Esophagus muscularis mucosa (tissue), 4 donors: ENCODE data around the gene CEND1. TPM values are rescaled to one million over a fixed set of nuclear protein-coding genes. Genes with fewer than 3 reads are reported as not detected.

ENCODE experiments used
- DNase-seq: peaks from one replicate; pipeline ENCODE4 v3.0.0-alpha.2; 2017; ENCODE audit errors: extremely low spot score
- H3K27ac ChIP-seq, 4 donors: fragments of 200-600 bp; sonication (generic); replicated peaks in 1 of 4; 1 replicate in 3 of 4; 2 replicates in 1 of 4; pipeline ENCODE4 v1.5.1; 2016 to 2019; ENCODE audit warnings: mild to moderate bottlenecking in 1 of 4
- H3K27me3 ChIP-seq, 4 donors: fragments of 200-600 bp; sonication (generic); one replicate each; pipeline versions ENCODE4 v1.5.1 to v1.6.0; 2016 to 2019
- H3K36me3 ChIP-seq, 4 donors: fragments of 200-600 bp; sonication (generic); one replicate each; pipeline ENCODE4 v1.5.1; 2016 to 2019
- H3K4me1 ChIP-seq, 4 donors: fragments of 200-600 bp; sonication (generic); one replicate each; pipeline ENCODE4 v1.5.1; 2016 to 2019
- H3K4me3 ChIP-seq, 4 donors: fragments of 200-600 bp; sonication (generic); 1 replicate in 2 of 4; 2 replicates in 2 of 4; pipeline ENCODE4 v1.5.1; 2016 to 2019; ENCODE audit warnings: mild to moderate bottlenecking in 4 of 4, moderate library complexity in 1 of 4
- H3K9me3 ChIP-seq, 4 donors: fragments of 200-600 bp; sonication (generic); 1 replicate in 3 of 4; 2 replicates in 1 of 4; pipeline ENCODE4 v1.5.1; 2016 to 2019
- CTCF ChIP-seq, 3 experiments: fragments of 200-600 bp in 2 of 3; fragments of 450-650 bp in 1 of 3; sonication (generic) in 2 of 3; IDR thresholded peaks; one replicate each; pipeline ENCODE4 v1.5.1; 2017 to 2019; ENCODE audit warnings: antibody characterized with exemption in 3 of 3, mild to moderate bottlenecking in 2 of 3, moderate library complexity in 1 of 3
- EP300 ChIP-seq: sonication (generic); formaldehyde crosslinking; IDR thresholded peaks from one replicate; pipeline ENCODE4 v1.6.1; 2017; ENCODE audit warnings: antibody characterized with exemption
- POLR2A ChIP-seq: fragments of 450-650 bp; IDR thresholded peaks from one replicate; pipeline ENCODE4 v1.6.1; 2017; ENCODE audit warnings: antibody characterized with exemption, moderate library complexity, mild to moderate bottlenecking, low read depth
- POLR2AphosphoS5 ChIP-seq, 2 donors: sonication (generic); formaldehyde crosslinking; IDR thresholded peaks; one replicate each; pipeline ENCODE4 v1.6.1; 2017; ENCODE audit warnings: antibody characterized with exemption in 2 of 2
- WGBS: methylation state at CpG from one replicate; pipeline ENCODE4 v1.1.5; 2018; 5-methylcytosine and 5-hydroxymethylcytosine counted together
- intact Hi-C: fragments of 100-400 bp; cut with DNase I; formaldehyde crosslinking; loops from one replicate; pipeline ENCODE4 v1.15.1; 2023
- total RNA-seq, 4 donors: library from RNA; depleted of rRNA; stranded (reverse); fragments of >200 nt; gene quantifications; one replicate each; pipeline versions ENCODE4 v1.1.0 to v1.2.1, GENCODE V29; 2016

Gene CEND1
- total RNA-seq, 4 donors from 2014 or later: 0.42 to 3.3 (median 2.6) TPM

- WGBS: 78% methylated on average over 7 of the region's 8 CpGs
- Histone ChIP-seq H3K4me1 (peaks cover 0 to 9% (median 0%) of the 10 kb centered on the region in 4 donors), H3K36me3 (peaks cover 50 to 98% (median 93%) of the 10 kb centered on the region in 4 donors), H3K9me3 (no peaks in the 10 kb centered on the region), H3K27me3 (no peaks in the 10 kb centered on the region), H3K27ac (no peak overlapping the region), H3K4me3 (no peak overlapping the region)
- no peak for DNase-seq
- no peak for TF ChIP-seq POLR2AphosphoS5 (IDR thresholded peaks at IDR 0.05)
- no peak for TF ChIP-seq CTCF (IDR thresholded peaks at IDR 0.05)
- no peak for TF ChIP-seq POLR2A
- no peak for TF ChIP-seq EP300
- intact Hi-C loops: no loop called here
Observed at GRCh38 chr11:761526-762108, 28.3 kb downstream of the CEND1 start.

GRCh38 chr11:760236-760635 is 29.7 kb downstream of the CEND1 start:
- Histone ChIP-seq H3K4me1 (peaks cover 0 to 4% (median 0%) of the 10 kb centered on the region in 4 donors), H3K36me3 (peaks cover 49 to 98% (median 94%) of the 10 kb centered on the region in 4 donors), H3K9me3 (no peaks in the 10 kb centered on the region), H3K27me3 (no peaks in the 10 kb centered on the region), H3K4me3 (no peak overlapping the region), H3K27ac (no peak overlapping the region)
- intact Hi-C loops: no loop called here
- DNase-seq: no peak
- TF ChIP-seq POLR2A: no peak
- TF ChIP-seq EP300: no peak
- no peak for TF ChIP-seq POLR2AphosphoS5 (IDR thresholded peaks at IDR 0.05)
- no peak for TF ChIP-seq CTCF (IDR thresholded peaks at IDR 0.05)

- 75% methylated on average over 2 of the region's 2 CpGs for WGBS
- DNase-seq: no peak
- peak overlapping the region in 1 of 4 donors; percentile 95 for H3K27ac ChIP-seq
- peaks cover 22 to 42% (median 36%) of the 10 kb centered on the region in 4 donors for H3K4me1 ChIP-seq
- H3K9me3 ChIP-seq: no peaks in the 10 kb centered on the region
- H3K4me3 ChIP-seq: no peak overlapping the region
- no peaks in the 10 kb centered on the region for H3K27me3 ChIP-seq
- H3K36me3 ChIP-seq: peaks cover 0 to 12% (median 7%) of the 10 kb centered on the region in 4 donors
- TF ChIP-seq POLR2A (no peak), EP300 (no peak), CTCF (IDR thresholded peaks at IDR 0.05) (no peak), POLR2AphosphoS5 (IDR thresholded peaks at IDR 0.05) (no peak)
- intact Hi-C loops: no loop called here
Observed at GRCh38 chr11:749731-750130, 40.2 kb downstream of the CEND1 start.

GRCh38 chr11:748007-748359 is 41.9 kb downstream of the CEND1 start:
- intact Hi-C loops: no loop called here
- H3K36me3 ChIP-seq: peaks cover 0 to 8% (median 7%) of the 10 kb centered on the region in 4 donors

More at GRCh38 chr11:748007-748359, 41.9 kb downstream of the CEND1 start:
- DNase-seq: no peak
- Histone ChIP-seq H3K27ac (peak overlapping the region; percentile 83 to 95 (median 92)), H3K27me3 (no peaks in the 10 kb centered on the region), H3K4me3 (peak overlapping the region; percentile 84 to 100 (median 94)), H3K9me3 (no peaks in the 10 kb centered on the region), H3K4me1 (peaks cover 22 to 42% (median 36%) of the 10 kb centered on the region in 4 donors)
- no peak for TF ChIP-seq EP300
- no peak for TF ChIP-seq CTCF (IDR thresholded peaks at IDR 0.05)
- 5% methylated on average over 13 of the region's 18 CpGs for WGBS
